OCI-LY1 (cell line): ENCODE results near the gene KLHL2.
"Not testable (repeated sequence)": the region's sequence is repeated elsewhere in the genome, so short reads cannot be mapped to it uniquely, and the experiment has no call there.

Source experiments
- H2AFZ ChIP-seq: fragments of 200-600 bp; sonication (generic), shearing (Covaris generic); 2 replicates; pipeline ENCODE4 v1.6.0; 2014; ENCODE audit warnings: antibody characterized with exemption, mild to moderate bottlenecking, low read length
- H3F3A ChIP-seq: fragments of 200-600 bp; sonication (generic), shearing (Covaris generic); 2 replicates; pipeline ENCODE4 v1.6.0; 2014; ENCODE audit warnings: mild to moderate bottlenecking, antibody characterized with exemption, low read length, moderate library complexity; ENCODE audit not compliant: insufficient read depth
- H3K27ac ChIP-seq: fragments of 200-600 bp; sonication (generic); 2 replicates; pipeline ENCODE4 v1.5.1; 2014; ENCODE audit warnings: low read length, mixed run types, mild to moderate bottlenecking, low read depth; ENCODE audit not compliant: poor library complexity, severe bottlenecking
- H3K27me3 ChIP-seq: fragments of 200-600 bp; sonication (generic); 2 replicates; pipeline ENCODE4 v1.6.0; 2014; ENCODE audit warnings: antibody characterized with exemption, mild to moderate bottlenecking, low read length, moderate library complexity; ENCODE audit not compliant: insufficient read depth
- H3K36me3 ChIP-seq: fragments of 200-600 bp; sonication (generic); 2 replicates; pipeline ENCODE4 v1.6.1; 2014; ENCODE audit warnings: mild to moderate bottlenecking, antibody characterized with exemption, low read length, moderate library complexity, mixed read lengths; ENCODE audit not compliant: insufficient read depth
- H3K4me1 ChIP-seq: fragments of 200-600 bp; sonication (generic); 2 replicates; pipeline ENCODE4 v1.5.1; 2014; ENCODE audit warnings: mild to moderate bottlenecking, low read length, moderate library complexity; ENCODE audit not compliant: insufficient read depth, severe bottlenecking
- H3K4me2 ChIP-seq: fragments of 200-600 bp; sonication (generic), shearing (Covaris generic); 2 replicates; pipeline ENCODE4 v1.6.1; 2014; ENCODE audit warnings: low read length
- H3K4me3 ChIP-seq: fragments of 200-600 bp; sonication (generic); 2 replicates; pipeline ENCODE4 v1.5.1; 2014; ENCODE audit warnings: low read length, low read depth, mild to moderate bottlenecking, mixed read lengths; ENCODE audit not compliant: poor library complexity, severe bottlenecking
- H3K79me2 ChIP-seq: fragments of 200-600 bp; shearing (Covaris generic); 2 replicates; pipeline ENCODE4 v1.6.1; 2016; ENCODE audit warnings: mixed run types, low read length, mixed read lengths; ENCODE audit not compliant: insufficient read depth
- H3K9ac ChIP-seq: fragments of 200-600 bp; sonication (generic), shearing (Covaris generic); 2 replicates; pipeline ENCODE4 v1.6.1; 2014; ENCODE audit warnings: mild to moderate bottlenecking, low read length, mixed read lengths
- H3K9me2 ChIP-seq: fragments of 200-600 bp; sonication (generic), shearing (Covaris generic); 2 replicates; pipeline ENCODE4 v1.6.1; 2014; ENCODE audit warnings: low read depth, mild to moderate bottlenecking, low read length, mixed read lengths
- H3K9me3 ChIP-seq: fragments of 200-600 bp; shearing (Covaris generic); 2 replicates; pipeline ENCODE4 v1.6.1; 2014; ENCODE audit warnings: low read length, mixed read lengths
- H4K20me1 ChIP-seq: fragments of 200-600 bp; sonication (generic), shearing (Covaris generic); 2 replicates; pipeline ENCODE4 v1.6.0; 2016; ENCODE audit warnings: mild to moderate bottlenecking, low read length; ENCODE audit not compliant: insufficient read depth

Gene KLHL2

DNA sequence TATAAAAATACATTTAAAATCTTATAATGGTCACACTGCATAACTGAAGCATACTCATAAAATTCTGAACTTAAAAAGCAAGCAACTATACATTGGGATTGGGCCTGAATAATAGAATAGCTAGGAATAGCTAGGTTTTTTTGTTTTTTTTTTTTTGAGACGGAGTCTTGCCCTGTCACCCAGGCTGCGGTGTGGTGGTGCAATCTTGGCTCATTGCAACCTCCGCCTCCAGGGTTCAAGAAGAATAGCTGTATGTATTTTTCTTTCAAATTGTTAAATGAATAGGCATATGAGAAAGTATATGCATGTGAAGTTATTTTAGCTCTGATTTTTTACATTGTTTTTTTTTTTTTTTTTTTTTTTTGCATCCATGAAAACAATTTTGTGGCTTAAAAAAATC lies 56.1 kb downstream of the KLHL2 start:
- not testable (repeated sequence) for H4K20me1 ChIP-seq, H3K27me3 ChIP-seq, H3K27ac ChIP-seq, H3K36me3 ChIP-seq, H3K9ac ChIP-seq, H3K9me3 ChIP-seq, H3F3A ChIP-seq, H2AFZ ChIP-seq, H3K79me2 ChIP-seq, H3K4me2 ChIP-seq, H3K4me3 ChIP-seq, H3K9me2 ChIP-seq
- peaks cover 14% of the 10 kb centered on the region for H3K4me1 ChIP-seq

DNA sequence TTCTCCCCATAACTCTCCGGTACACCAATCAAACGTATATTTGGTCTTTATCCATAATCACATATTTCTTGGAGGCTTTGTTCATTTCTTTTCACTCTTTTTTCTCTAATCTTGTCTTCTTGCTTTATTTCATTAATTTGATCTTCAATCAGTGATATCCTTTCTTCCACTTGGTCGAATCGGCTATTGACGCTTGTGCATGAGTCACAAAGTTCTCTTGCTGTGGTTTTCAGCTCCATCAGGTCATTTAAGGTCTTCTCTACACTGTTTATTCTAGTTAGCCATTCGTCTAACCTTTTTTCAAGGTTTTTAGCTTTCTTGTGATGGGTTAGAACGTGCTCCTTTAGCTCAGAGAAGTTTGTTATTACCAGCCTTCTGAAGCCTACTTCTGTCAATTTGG lies 62.6 kb downstream of the KLHL2 start:
- H3K4me1 ChIP-seq, H3K79me2 ChIP-seq, H3K9me3 ChIP-seq, H2AFZ ChIP-seq, H3F3A ChIP-seq, H3K9ac ChIP-seq, H3K9me2 ChIP-seq, H3K4me3 ChIP-seq, H3K4me2 ChIP-seq, H3K36me3 ChIP-seq, H4K20me1 ChIP-seq, H3K27me3 ChIP-seq, H3K27ac ChIP-seq: not testable (repeated sequence)

DNA sequence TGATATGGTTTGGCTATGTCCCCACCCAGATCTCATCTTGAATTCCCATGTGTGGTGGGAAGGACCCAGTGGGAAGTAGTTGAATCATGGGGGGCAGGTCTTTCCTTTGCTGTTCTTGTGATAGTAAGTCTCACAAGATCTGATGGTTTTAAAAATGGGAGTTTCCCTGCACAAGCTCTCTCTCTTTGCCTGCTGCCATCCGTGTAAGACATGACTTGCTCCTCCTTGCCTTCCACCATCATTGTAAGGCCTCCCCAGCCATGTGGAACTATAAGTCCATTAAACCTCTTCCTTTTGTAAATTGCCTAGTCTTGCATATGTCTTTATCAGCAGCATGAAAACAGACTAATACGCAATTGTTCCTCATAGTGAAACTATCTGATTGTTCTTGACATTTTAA lies 66.1 kb downstream of the KLHL2 start:
- not testable (repeated sequence) for H3K36me3 ChIP-seq, H3K27ac ChIP-seq, H3F3A ChIP-seq, H3K79me2 ChIP-seq, H3K4me3 ChIP-seq, H3K9me2 ChIP-seq, H3K4me2 ChIP-seq, H3K27me3 ChIP-seq, H4K20me1 ChIP-seq, H3K9me3 ChIP-seq, H2AFZ ChIP-seq, H3K4me1 ChIP-seq, H3K9ac ChIP-seq

DNA sequence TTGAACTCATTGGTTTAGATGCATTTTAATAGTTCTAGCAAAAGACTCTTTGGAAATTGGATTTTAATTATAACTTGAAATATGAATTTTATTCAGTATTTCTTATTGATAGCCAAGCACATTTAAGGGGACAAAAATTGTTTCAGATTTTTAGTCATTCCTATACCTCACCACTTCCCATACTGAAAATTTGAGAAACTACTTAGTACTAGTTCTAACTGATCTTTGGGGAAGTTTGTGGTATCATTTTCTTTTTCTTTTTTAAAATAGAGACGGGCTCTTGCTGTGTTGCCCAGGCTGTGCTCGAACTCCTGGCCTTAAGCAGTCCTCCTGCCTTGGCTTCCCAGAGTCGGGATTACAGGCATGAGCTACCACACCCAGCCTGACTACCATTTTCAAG lies 68.0 kb downstream of the KLHL2 start:
- H3F3A ChIP-seq, H3K9ac ChIP-seq, H3K4me3 ChIP-seq, H3K9me2 ChIP-seq, H3K4me2 ChIP-seq, H3K36me3 ChIP-seq, H3K27me3 ChIP-seq, H3K9me3 ChIP-seq, H4K20me1 ChIP-seq, H3K27ac ChIP-seq, H3K4me1 ChIP-seq, H2AFZ ChIP-seq, H3K79me2 ChIP-seq: not testable (repeated sequence)

DNA sequence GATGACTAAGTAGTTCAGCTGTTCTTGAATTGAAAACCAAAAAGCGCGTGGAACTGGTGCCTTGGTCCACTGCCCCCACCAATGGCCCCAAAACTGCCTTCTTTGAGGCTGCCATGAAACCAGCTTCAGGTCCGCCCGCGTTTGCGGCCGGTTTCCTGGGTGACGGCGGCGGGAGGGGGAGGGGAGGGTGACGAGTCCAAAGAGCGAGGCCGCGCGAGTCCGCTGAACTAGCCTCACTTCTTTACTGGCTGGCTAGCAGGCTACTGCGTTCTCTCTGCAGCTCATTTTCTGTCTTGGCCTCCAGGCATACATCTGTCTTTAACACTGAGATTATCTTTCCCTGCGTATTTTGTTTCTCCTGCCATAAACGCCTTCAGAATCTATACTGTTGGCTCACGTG lies 72.2 kb downstream of the KLHL2 start:
- H4K20me1 ChIP-seq, H3K9me3 ChIP-seq, H3K79me2 ChIP-seq, H3K9me2 ChIP-seq, H3K9ac ChIP-seq, H3K4me3 ChIP-seq, H3F3A ChIP-seq, H3K27me3 ChIP-seq, H2AFZ ChIP-seq, H3K4me1 ChIP-seq, H3K27ac ChIP-seq, H3K4me2 ChIP-seq: not testable (repeated sequence)
- peaks cover 12% of the 10 kb centered on the region for H3K36me3 ChIP-seq

DNA sequence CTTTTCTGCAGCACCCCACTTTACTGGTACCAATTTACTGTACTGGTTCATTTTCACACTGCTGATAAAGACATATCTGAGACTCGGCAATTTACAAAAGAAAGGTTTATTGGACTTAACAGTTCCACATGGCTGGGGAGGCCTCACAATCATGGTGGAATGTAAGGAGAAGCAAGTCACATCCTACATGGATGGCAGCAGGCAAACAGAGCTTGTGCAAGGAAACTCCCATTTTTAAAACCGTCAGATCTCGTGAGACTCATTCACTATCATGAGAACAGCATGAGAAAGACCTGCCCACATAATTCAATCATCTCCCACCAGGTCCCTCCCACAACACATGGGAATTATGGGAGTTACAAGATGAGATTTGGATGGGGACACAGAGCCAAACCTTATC lies 77.3 kb downstream of the KLHL2 start:
- not testable (repeated sequence) for H3K9me2 ChIP-seq, H3F3A ChIP-seq, H3K36me3 ChIP-seq, H3K27me3 ChIP-seq, H3K4me3 ChIP-seq, H2AFZ ChIP-seq, H3K9me3 ChIP-seq, H3K9ac ChIP-seq, H4K20me1 ChIP-seq, H3K4me2 ChIP-seq, H3K27ac ChIP-seq, H3K79me2 ChIP-seq
- peaks cover 16% of the 10 kb centered on the region for H3K4me1 ChIP-seq

DNA sequence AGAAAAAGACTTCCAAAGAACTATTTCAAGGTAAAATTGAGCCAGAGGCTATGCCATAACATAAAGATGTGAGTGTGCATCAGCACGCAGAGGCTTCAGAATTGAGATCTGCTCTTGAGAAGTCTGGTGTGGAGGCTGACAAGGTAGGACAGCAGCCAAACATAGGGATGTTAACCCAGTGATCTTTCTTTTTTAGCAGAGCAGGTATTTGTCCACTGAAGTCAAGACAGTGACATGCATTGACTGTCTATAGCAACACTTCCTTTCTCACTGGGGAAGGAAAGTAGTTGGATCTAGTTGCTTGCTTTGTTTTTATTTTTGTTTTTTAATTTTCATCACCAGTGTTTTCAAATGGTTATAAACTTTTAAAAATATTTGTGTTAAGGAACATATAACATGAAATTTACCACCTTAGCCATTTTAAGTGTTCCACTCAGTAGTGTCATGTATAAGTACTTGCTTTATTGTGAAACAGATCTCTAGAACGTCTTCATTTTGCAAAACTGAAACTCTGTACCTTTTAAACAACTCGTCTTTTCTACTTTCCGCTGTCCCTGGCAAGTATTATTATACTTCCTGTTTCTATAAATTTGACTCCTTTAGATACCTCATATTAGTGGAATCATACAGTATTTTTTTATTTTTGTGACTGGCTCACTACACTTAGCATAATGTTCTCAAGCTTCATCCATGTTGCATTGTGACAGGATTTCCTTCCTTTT lies 79.4 kb downstream of the KLHL2 start:
- H3K36me3 ChIP-seq, H3K9ac ChIP-seq, H3K9me3 ChIP-seq, H3F3A ChIP-seq, H2AFZ ChIP-seq, H4K20me1 ChIP-seq, H3K27me3 ChIP-seq, H3K9me2 ChIP-seq, H3K79me2 ChIP-seq, H3K4me3 ChIP-seq: not testable (repeated sequence)
- H3K4me1 ChIP-seq = peaks cover 16% of the 10 kb centered on the region
- peak overlapping the region; percentile 34 for H3K4me2 ChIP-seq
- H3K27ac ChIP-seq = peak overlapping the region; percentile 41
